K562 (cell line): ENCODE measurements around the gene APLF. TPM values are rescaled to one million over a fixed set of nuclear protein-coding genes. Genes with fewer than 3 reads are reported as not detected.

ENCODE experiments used
- CGGBP1 ChIP-seq: fragments of 250-450 bp; sonication (Bioruptor Pico); IDR thresholded peaks from 2 replicates; pipeline ENCODE4 v1.9.0; 2021; ENCODE audit warnings: mild to moderate bottlenecking
- FOXK1 ChIP-seq: sonication (generic); formaldehyde crosslinking; IDR thresholded peaks from 2 replicates; pipeline ENCODE4 v1.8.0; 2022; ENCODE audit warnings: missing genetic modification reagents, mild to moderate bottlenecking, borderline replicate concordance
- GMEB1 ChIP-seq: fragments of 250-450 bp; sonication (Bioruptor Pico); IDR thresholded peaks from 2 replicates; pipeline ENCODE4 v1.4.0; 2020; ENCODE audit warnings: mild to moderate bottlenecking
- SMAD3 ChIP-seq: fragments of 450-650 bp; formaldehyde crosslinking; conservative IDR thresholded peaks from 2 replicates; pipeline ENCODE4 v1.4.0; 2020; ENCODE audit warnings: mild to moderate bottlenecking
- ZBTB1 ChIP-seq: sonication (generic); formaldehyde crosslinking; IDR thresholded peaks from 2 replicates; pipeline ENCODE4 v1.8.1; 2023; ENCODE audit warnings: missing genetic modification reagents, low read depth, mild to moderate bottlenecking, borderline replicate concordance
- ZNF318 ChIP-seq, 2 experiments: fragments of 450-650 bp; IDR thresholded peaks; 2 replicates each; pipeline ENCODE4 v1.6.1; 2016; ENCODE audit warnings: mild to moderate bottlenecking in 2 of 2, borderline replicate concordance in 1 of 2, low read depth in 1 of 2, moderate library complexity in 1 of 2
- ZNF592 ChIP-seq: fragments of 450-650 bp; IDR thresholded peaks from 2 replicates; pipeline ENCODE4 v1.6.1; 2017; ENCODE audit warnings: antibody characterized with exemption, mild to moderate bottlenecking
- ZNF639 ChIP-seq, 2 experiments: fragments of 200-800 bp in 1 of 2; sonication (Bioruptor generic) in 1 of 2; sonication (generic) in 1 of 2; formaldehyde crosslinking in 1 of 2; IDR thresholded peaks in 1 of 2; conservative IDR thresholded peaks in 1 of 2; 2 replicates each; pipeline versions ENCODE4 v1.5.0 to v1.6.1; 2016 to 2020; ENCODE audit warnings: missing compliant biosample characterization in 1 of 2, missing genetic modification characterization in 1 of 2, missing genetic modification reagents in 1 of 2
- ZSCAN32 ChIP-seq: fragments of 450-650 bp; formaldehyde crosslinking; IDR thresholded peaks from 2 replicates; pipeline ENCODE4 v1.4.0; 2020; ENCODE audit warnings: mild to moderate bottlenecking, moderate library complexity
- polyA plus RNA-seq, 8 experiments: library from polyadenylated mRNA; depleted of rRNA in 4 of 8; stranded (reverse) in 5 of 8; unstranded in 3 of 8; fragments of >200 nt; fragmentation: Nextera tagmentation in 2 of 8; fragmentation: Illumina TruSeq in 1 of 8; extraction: Ambion mirVana in 2 of 8; extraction: Trizol in 1 of 8; gene quantifications; 2 replicates each; pipeline versions ENCODE4 v1.2.1 to v1.2.3, GENCODE V29; 2011 to 2014; ENCODE audit warnings: inconsistent platforms in 1 of 8, missing spikeins in 1 of 8
- total RNA-seq, 7 experiments: library from RNA; depleted of rRNA in 6 of 7; stranded (reverse); fragments of >200 nt in 6 of 7; fragmentation: Illumina TruSeq in 2 of 7; extraction: Trizol in 2 of 7; gene quantifications; 2 replicates each; pipeline versions ENCODE4 v1.2.1 to v1.2.3, GENCODE V29; 2011 to 2021; ENCODE audit warnings: low replicate concordance in 1 of 7

The APLF gene
- total and polyA plus RNA-seq, 9 of the 15 experiments (the other 6 are each of a cell fraction or from before 2014, with no cell fraction given): 0.07 to 1.1 (median 0.71) TPM

GRCh38 chr2:68514316-68514929 is 47.0 kb downstream of the APLF start (continued):
- no peak for TF ChIP-seq ZNF318 (IDR thresholded peaks at IDR 0.05; ENCODE audit: borderline replicate concordance in 1 of 2, low read depth in 1 of 2)
- TF ChIP-seq ZNF592: no peak
- no peak for TF ChIP-seq ZBTB1 (CRISPR knock-in tag)
- TF ChIP-seq ZSCAN32: no peak
- TF ChIP-seq CGGBP1 (CRISPR knock-in tag): no peak
- no peak for TF ChIP-seq GMEB1 (CRISPR knock-in tag)
- no peak for TF ChIP-seq ZNF639 (CRISPR knock-in tag; conservative IDR thresholded peaks at IDR 0.05 in 1 of 2, IDR thresholded peaks at IDR 0.05 in 1 of 2)
- no peak for TF ChIP-seq SMAD3 (CRISPR knock-in tag)
- TF ChIP-seq FOXK1 (CRISPR knock-in tag): no peak
